HCT116 (cell line): ENCODE results near the gene MAP1LC3B. TPM values are rescaled to one million over a fixed set of nuclear protein-coding genes. Genes with fewer than 3 reads are reported as not detected.
A peak's percentile ranks its signal among the peaks of the same experiment; 100 is the strongest.

Experiments
- ATAC-seq: fragments of 200-7000 bp; cut with Tn5 transposase; 2 replicates; pipeline ENCODE4 v1.9.1; 2020; ENCODE audit warnings: mild to moderate bottlenecking, moderate library complexity
- BruUV-seq: library from RNA; stranded (reverse); fragments of 400-500 nt; replicated peaks from 2 replicates; lab custom pipeline; 2021; lab: Mats Ljungman, UMichigan
- CTCF ChIA-PET: fragments of 300-600 bp; sonication (Branson Sonifier 250); formaldehyde crosslinking; loops from one replicate; lab custom pipeline; 2021; ENCODE audit warnings: antibody characterized with exemption; lab: Charles Lee
- POLR2A ChIA-PET: fragments of 300-600, 350-600 bp; sonication (Branson Sonifier 250); formaldehyde crosslinking; loops from one replicate; lab custom pipeline; 2021; ENCODE audit warnings: antibody characterized with exemption; lab: Charles Lee
- RAD21 ChIA-PET, 2 experiments: fragments of 300-600 bp; sonication (Branson Sonifier 250); formaldehyde crosslinking; loops; one replicate each; lab custom pipeline; 2023; ENCODE audit warnings: low total read pairs in 2 of 2; ENCODE audit not compliant: uncharacterized antibody in 2 of 2, unreplicated experiment in 2 of 2, low non-redundant PET in 1 of 2; lab: Charles Lee
- DNase-seq: peaks from one replicate; pipeline ENCODE4 v3.0.0-alpha.2; 2010; ENCODE audit warnings: low read depth, low spot score
- H2AFZ ChIP-seq: fragments of 200-600 bp; shearing (Covaris generic), sonication (generic); 2 replicates; pipeline ENCODE4 v1.6.1; 2017; ENCODE audit warnings: low read depth, mixed run types, mixed read lengths, antibody characterized with exemption, low read length; ENCODE audit not compliant: poor library complexity, severe bottlenecking
- H3K27ac ChIP-seq: 2 replicates; pipeline ENCODE4 v1.5.1; 2012; ENCODE audit warnings: low read depth, low read length
- H3K27me3 ChIP-seq: fragments of 200-600 bp; sonication (generic); 2 replicates; pipeline ENCODE4 v1.6.1; 2016; ENCODE audit warnings: mixed run types, low read length, mixed read lengths; ENCODE audit not compliant: insufficient read depth
- H3K36me3 ChIP-seq, 2 experiments: fragments of 200-500 bp in 1 of 2; fragments of 200-600 bp in 1 of 2; sonication (Bioruptor generic) in 1 of 2; sonication (generic) in 1 of 2; 2 replicates each; pipeline versions ENCODE4 v1.5.1 to v1.6.1; 2014 to 2016; ENCODE audit warnings: low read length in 2 of 2, inconsistent platforms in 1 of 2, mixed read lengths in 1 of 2, mixed run types in 1 of 2; ENCODE audit not compliant: insufficient read depth in 2 of 2, control insufficient read depth in 1 of 2
- H3K4me1 ChIP-seq, 2 experiments: fragments of 200-600 bp in 1 of 2; sonication (generic) in 1 of 2; 2 replicates each; pipeline versions ENCODE4 v1.5.1 to v1.6.1; 2012 to 2017; ENCODE audit warnings: low read length in 2 of 2, inconsistent platforms in 1 of 2, mild to moderate bottlenecking in 1 of 2, mixed read lengths in 1 of 2, mixed run types in 1 of 2, moderate library complexity in 1 of 2; ENCODE audit not compliant: insufficient read depth in 2 of 2, control insufficient read depth in 1 of 2
- H3K4me2 ChIP-seq: fragments of 200-600 bp; sonication (generic); 2 replicates; pipeline ENCODE4 v1.6.1; 2017; ENCODE audit warnings: mixed run types, low read length, mixed read lengths
- H3K4me3 ChIP-seq, 2 experiments: fragments of 200-600 bp in 1 of 2; sonication (generic) in 1 of 2; replicated peaks in 1 of 2; 2 replicates each; pipeline ENCODE4 v1.5.1; 2011 to 2016; ENCODE audit warnings: low read length in 2 of 2, control low read depth in 1 of 2, low read depth in 1 of 2, mild to moderate bottlenecking in 1 of 2, mixed read lengths in 1 of 2, mixed run types in 1 of 2
- H3K79me2 ChIP-seq: fragments of 200-600 bp; sonication (generic); 2 replicates; pipeline ENCODE4 v1.6.1; 2017; ENCODE audit warnings: mild to moderate bottlenecking, mixed run types, low read length, moderate library complexity, mixed read lengths; ENCODE audit not compliant: insufficient read depth
- H3K9ac ChIP-seq: fragments of 200-600 bp; sonication (generic); 2 replicates; pipeline ENCODE4 v1.6.1; 2016; ENCODE audit warnings: low read length, mixed read lengths
- H3K9me2 ChIP-seq: fragments of 200-600 bp; sonication (generic), shearing (Covaris generic); 2 replicates; pipeline ENCODE4 v1.6.1; 2017; ENCODE audit warnings: mixed run types, mild to moderate bottlenecking, moderate library complexity; ENCODE audit not compliant: insufficient read depth
- H3K9me3 ChIP-seq, 2 experiments: fragments of 200-500 bp in 1 of 2; fragments of 200-600 bp in 1 of 2; sonication (Bioruptor generic) in 1 of 2; sonication (generic) in 1 of 2; 2 replicates each; pipeline ENCODE4 v1.6.1; 2014 to 2017; ENCODE audit warnings: low read length in 2 of 2, mixed read lengths in 2 of 2, inconsistent platforms in 1 of 2, low read depth in 1 of 2, mild to moderate bottlenecking in 1 of 2, mixed run types in 1 of 2, moderate library complexity in 1 of 2; ENCODE audit not compliant: control insufficient read depth in 1 of 2, insufficient read depth in 1 of 2
- H4K20me1 ChIP-seq: fragments of 200-600 bp; sonication (generic), shearing (Covaris generic); 2 replicates; pipeline ENCODE4 v1.6.1; 2017; ENCODE audit warnings: mixed run types, mild to moderate bottlenecking, moderate library complexity; ENCODE audit not compliant: insufficient read depth
- CTCF ChIP-seq, 3 experiments: fragments of 200-600 bp in 1 of 3; sonication (generic) in 1 of 3; IDR thresholded peaks in 2 of 3; conservative IDR thresholded peaks in 1 of 3; 2 replicates each; pipeline ENCODE4 v1.5.1; 2012 to 2017; ENCODE audit warnings: low read depth in 2 of 3, low read length in 2 of 3, antibody characterized with exemption in 1 of 3, borderline replicate concordance in 1 of 3, control low read depth in 1 of 3, mild to moderate bottlenecking in 1 of 3, mixed read lengths in 1 of 3, mixed run types in 1 of 3, moderate library complexity in 1 of 3; ENCODE audit not compliant: insufficient read depth in 1 of 3
- ELF1 ChIP-seq: IDR thresholded peaks from 2 replicates; pipeline ENCODE4 v1.6.1; 2012; ENCODE audit warnings: low read depth, borderline replicate concordance
- FOSL1 ChIP-seq: IDR thresholded peaks from 2 replicates; pipeline ENCODE4 v1.6.1; 2012; ENCODE audit warnings: low read depth
- JUND ChIP-seq: IDR thresholded peaks from 2 replicates; pipeline ENCODE4 v1.6.1; 2012
- POLR2A ChIP-seq: IDR thresholded peaks from 2 replicates; pipeline ENCODE4 v1.7.0; 2011; ENCODE audit warnings: borderline replicate concordance; ENCODE audit not compliant: insufficient read depth, insufficient read length; ENCODE audit errors: extremely low read depth
- POLR2AphosphoS5 ChIP-seq: IDR thresholded peaks from 2 replicates; pipeline ENCODE4 v1.6.1; 2011; ENCODE audit warnings: mild to moderate bottlenecking, low read depth, low read length, moderate library complexity
- RAD21 ChIP-seq: IDR thresholded peaks from 2 replicates; pipeline ENCODE4 v1.6.1; 2012; ENCODE audit warnings: low read depth, mild to moderate bottlenecking
- TCF7L2 ChIP-seq: IDR thresholded peaks from 2 replicates; pipeline ENCODE4 v1.7.0; 2011; ENCODE audit warnings: borderline replicate concordance, inconsistent platforms; ENCODE audit not compliant: insufficient read depth, insufficient read length; ENCODE audit errors: extremely low read depth
- intact Hi-C: fragments of 100-400 bp; cut with micrococcal nuclease; formaldehyde crosslinking; loops from 2 replicates; pipeline ENCODE4 v1.10.0; 2022
- total RNA-seq: library from RNA; stranded (reverse); gene quantifications from one replicate; pipeline ENCODE4 v1.2.1, GENCODE V29; 2021; ENCODE audit not compliant: unreplicated experiment

MAP1LC3B gene
- total RNA-seq, 1 experiment from 2014 or later, result 93.8 TPM

DNA sequence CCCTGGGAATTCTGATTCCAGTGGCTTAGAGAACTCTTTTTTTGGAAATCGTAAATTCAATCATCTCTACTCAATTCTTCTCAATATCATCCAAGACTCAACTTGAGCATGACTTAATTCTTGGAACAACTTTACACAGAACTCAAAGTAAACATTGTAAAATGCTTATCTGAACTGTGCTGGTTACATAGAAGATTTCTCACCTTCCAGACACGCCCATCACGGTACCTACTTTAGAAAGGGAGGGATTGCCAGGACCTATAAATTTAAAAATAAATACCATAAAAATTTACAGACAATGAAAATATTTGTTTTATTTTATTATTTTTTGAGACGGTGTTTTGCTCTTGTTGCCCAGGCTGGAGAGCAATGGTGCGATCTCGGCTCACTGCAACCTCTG lies 26.5 kb downstream of the MAP1LC3B start:
- H2AFZ ChIP-seq, result no peak overlapping the region
- CTCF ChIA-PET, result interaction anchor here (4.8 kb wide), 1 partner anchor 218 kb away, joined by 61 read pairs; no protein-coding TSS in a partner anchor
- no peak overlapping the region for H3K4me2 ChIP-seq
- H3K27ac ChIP-seq, result no peak overlapping the region
- TF ChIP-seq FOSL1 (no peak), ELF1 (no peak)
- H3K27me3 ChIP-seq, result no peaks in the 10 kb centered on the region
- no peaks in the 10 kb centered on the region for H4K20me1 ChIP-seq
- intact Hi-C loops, result loop anchor here (5.0 kb wide), 1 partner anchor 154 kb away; no protein-coding TSS in a partner anchor
- ATAC-seq (no peak), DNase-seq (no peak)
- no peaks in the 10 kb centered on the region for H3K9me3 ChIP-seq
- no peaks in the 10 kb centered on the region for H3K9me2 ChIP-seq
- no peaks in the 10 kb centered on the region for H3K4me1 ChIP-seq
- H3K36me3 ChIP-seq, result peaks cover 25 to 30% of the 10 kb centered on the region in 2 experiments; a peak in 3 of 4 replicates
- no peak overlapping the region for H3K9ac ChIP-seq
- BruUV-seq, result no TSS peak
- no peak overlapping the region for H3K4me3 ChIP-seq
- POLR2A ChIA-PET, result no interaction called here
- no peaks in the 10 kb centered on the region for H3K79me2 ChIP-seq
- RAD21 ChIA-PET, result no interaction called here

DNA sequence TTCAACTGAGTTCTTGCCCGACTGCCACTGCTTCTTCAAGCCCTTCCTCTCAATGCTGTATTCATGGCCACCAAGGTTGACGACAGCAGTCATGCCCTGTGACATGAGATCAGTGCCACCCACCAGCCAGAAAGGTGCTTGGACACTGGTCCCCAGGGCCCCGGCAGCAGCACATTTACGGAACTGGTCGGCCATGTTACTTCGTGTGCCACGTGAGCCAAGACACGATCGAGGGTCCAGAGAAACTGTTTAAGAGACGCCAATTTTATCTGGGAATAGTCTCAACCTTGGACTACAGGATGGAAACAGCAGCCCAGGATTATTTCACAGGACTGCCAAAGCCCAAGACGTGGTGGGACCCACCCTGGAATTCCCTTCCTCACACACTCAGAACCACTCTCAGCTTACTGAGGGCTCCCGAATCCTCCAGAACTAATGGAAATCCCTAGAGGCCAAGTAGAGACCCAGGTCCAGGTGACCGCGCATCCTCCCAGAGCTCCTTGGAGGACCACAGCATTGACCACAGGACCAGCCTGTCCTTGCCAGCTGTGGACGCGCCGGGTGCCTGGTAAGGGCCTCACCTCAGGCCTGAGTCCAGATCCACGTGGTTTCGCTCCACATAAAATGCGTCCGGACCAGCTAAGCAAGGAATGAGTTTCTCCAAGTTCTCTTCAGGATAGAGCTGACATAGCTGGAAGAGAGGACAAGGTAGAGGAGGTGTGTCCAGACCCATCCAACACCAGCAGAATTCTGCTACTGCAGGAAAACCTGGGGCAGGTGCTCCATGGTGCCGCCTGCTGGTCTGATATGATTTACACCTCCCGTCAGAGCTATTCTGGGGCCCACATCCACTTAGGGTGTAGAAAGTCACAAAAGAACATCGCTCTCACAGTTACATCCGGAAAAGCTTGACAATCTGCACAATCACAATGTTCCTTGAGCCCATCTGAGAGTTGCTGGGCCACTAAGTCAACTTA lies 28.2 kb downstream of the MAP1LC3B start:
- no TSS peak for BruUV-seq
- Histone ChIP-seq H3K9me3 (no peaks in the 10 kb centered on the region), H3K9me2 (no peaks in the 10 kb centered on the region), H3K4me1 (no peaks in the 10 kb centered on the region), H3K27me3 (no peaks in the 10 kb centered on the region), H3K79me2 (no peaks in the 10 kb centered on the region; the same call in 1 of the 2 replicates), H3K36me3 (peaks cover 20 to 22% of the 10 kb centered on the region in 2 experiments; a peak in 3 of 4 replicates), H3K9ac (no peak overlapping the region), H3K4me3 (no peak overlapping the region), H3K27ac (no peak overlapping the region), H3K4me2 (no peak overlapping the region), H4K20me1 (no peaks in the 10 kb centered on the region), H2AFZ (no peak overlapping the region)
- ChIA-PET CTCF (interaction anchor here (0.8 to 1.7 kb wide), 5 partner anchors 11 to 216 kb away, joined by 3 to 5 read pairs (median 4); no protein-coding TSS in a partner anchor), POLR2A (interaction anchor here (1.1 kb wide), 1 partner anchor 216 kb away, joined by 3 read pairs; no protein-coding TSS in a partner anchor), RAD21 (no interaction called here)
- TF ChIP-seq POLR2AphosphoS5 (no peak), POLR2A (no peak), TCF7L2 (no peak), CTCF (IDR thresholded peaks at IDR 0.05 in 2 of 3, conservative IDR thresholded peaks at IDR 0.05 in 1 of 3; ENCODE audit: borderline replicate concordance in 1 of 3, insufficient read depth in 1 of 3, low read depth in 2 of 3, low read length in 2 of 3) (peak; percentile 9 to 60 (median 43); a peak in 4 of 6 replicates), RAD21 (peak; percentile 7; the same call in 1 of the 2 replicates), JUND (no peak)
- no peak for DNase-seq
- peak; percentile 66 for ATAC-seq
- intact Hi-C loops, result no loop called here
